T47D (cell line): ENCODE measurements around the gene CAPN14.

Experiments used
- DNase-seq, 2 experiments: peaks; one replicate each; pipeline versions ENCODE4 v3.0.0 to v3.0.0-alpha.2; 2011 to 2012; ENCODE audit warnings: low read depth in 1 of 2, low spot score in 1 of 2
- JUND ChIP-seq: IDR thresholded peaks from 2 replicates; pipeline ENCODE4 v1.6.1; 2012; ENCODE audit warnings: low read depth
- in situ Hi-C: cut with HindIII; loops from 2 replicates; pipeline ENCODE4 v1.10.0; 2016; ENCODE audit warnings: low sequenced_read_pairs, low pct_unique_long_range_greater_than_20kb

The CAPN14 gene

DNA sequence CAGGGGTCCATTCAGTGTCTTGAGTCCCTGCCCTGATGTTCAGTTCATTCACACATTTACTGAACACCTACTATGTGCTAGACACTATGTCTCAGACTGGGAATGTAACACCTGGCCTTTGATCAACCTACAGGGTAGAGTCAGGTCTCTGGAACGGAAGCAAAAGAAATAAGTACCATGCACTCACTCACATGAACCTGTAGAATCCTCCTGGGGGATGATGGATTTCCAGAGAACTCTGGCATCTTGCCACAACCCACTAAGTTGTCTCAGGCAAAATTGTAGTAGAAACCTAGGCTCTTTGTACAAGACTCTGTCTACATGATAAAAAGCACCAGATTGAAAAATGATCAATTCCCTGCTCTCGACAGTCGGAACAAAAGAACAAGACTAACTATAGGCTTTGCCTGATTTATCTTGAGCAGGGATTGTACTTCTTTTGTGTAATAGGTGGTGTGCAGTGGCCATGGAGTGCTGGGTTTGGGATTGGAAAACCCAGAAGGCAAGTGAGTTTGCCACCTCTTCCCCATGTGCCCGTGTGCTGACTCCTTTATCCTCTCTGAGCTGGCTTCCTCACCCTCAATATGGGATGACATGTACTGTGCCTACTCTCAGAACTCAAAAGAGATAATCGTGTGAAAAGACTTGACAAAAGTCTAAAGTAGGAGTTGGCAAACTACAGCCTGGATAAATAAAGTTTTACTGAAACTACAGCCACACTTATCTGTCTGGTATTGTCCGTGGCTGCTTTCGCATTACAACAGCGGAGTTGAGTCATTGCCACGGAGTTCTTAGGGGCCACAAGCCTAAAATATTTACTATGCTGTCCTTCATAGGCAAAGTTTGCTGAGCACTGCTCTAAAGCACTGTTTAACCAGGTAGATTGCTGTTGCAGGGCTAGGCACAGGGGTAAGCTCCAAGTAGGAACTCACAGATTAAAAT lies 4.4 kb downstream of the CAPN14 start:
- in situ Hi-C loops, result no loop called here
- no peak for TF ChIP-seq JUND
- no peak for DNase-seq

DNA sequence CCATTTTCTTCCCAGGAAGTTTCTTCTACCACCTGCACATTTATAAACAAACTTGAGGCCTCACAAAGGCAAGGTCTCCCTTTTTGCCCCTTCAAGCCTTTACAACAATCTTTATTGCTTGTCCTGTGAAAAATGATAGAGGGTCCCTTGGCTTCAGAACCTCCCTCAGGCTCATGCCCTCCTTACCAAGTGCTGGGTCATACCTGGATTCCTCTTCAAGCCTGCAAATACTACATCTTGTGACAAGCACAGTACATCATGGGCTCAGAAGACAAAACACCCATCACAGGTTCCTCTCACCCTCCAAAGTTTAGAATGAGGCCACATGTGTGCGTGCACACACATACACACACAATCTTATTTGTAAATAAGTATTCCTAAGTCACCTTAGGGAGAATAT lies 9.1 kb downstream of the CAPN14 start:
- TF ChIP-seq JUND, result no peak
- DNase-seq, result no peak
- in situ Hi-C loops, result no loop called here

DNA sequence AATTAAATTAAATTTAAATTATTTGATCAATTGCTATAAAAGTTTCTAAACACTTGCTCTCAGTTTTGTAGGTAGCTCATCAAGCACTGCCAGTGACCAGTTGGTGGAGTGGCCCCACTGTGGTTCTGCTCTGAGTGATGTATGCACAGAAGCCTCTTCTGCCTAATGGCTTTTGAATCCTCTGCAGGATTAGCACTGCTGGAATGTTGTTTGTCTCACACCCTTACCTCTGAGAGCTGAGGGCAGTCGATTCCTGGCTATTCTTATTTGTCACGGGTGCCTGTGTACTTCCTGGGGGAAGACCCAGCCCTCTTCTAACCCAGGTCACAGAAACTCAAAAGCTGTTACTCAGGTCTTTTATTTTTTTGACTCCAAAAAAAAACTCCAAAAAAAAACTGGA lies 9.5 kb downstream of the CAPN14 start:
- TF ChIP-seq JUND, result no peak
- in situ Hi-C loops, result no loop called here
- DNase-seq, result no peak

DNA sequence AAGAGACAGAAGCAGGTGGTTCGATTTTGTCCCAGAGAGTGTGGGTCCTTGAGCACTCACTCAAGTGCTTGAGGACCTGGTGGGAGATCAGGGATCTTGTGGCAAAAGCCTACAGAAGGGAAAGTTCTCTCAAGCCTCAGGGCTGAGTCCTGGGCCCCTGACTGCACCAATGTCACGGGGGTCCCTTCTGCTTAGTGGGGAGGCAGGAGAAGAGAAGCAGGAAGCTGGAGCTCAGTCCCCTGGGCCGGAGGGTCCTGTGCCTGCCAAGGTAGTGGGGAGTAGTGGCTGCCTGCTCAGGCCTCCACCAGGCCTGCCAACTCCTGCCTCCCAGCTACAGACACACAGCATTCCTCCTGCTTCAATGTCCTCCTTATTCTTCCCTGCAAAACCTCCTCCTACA lies 11.7 kb downstream of the CAPN14 start:
- in situ Hi-C loops, result no loop called here
- no peak for DNase-seq
- no peak for TF ChIP-seq JUND

DNA sequence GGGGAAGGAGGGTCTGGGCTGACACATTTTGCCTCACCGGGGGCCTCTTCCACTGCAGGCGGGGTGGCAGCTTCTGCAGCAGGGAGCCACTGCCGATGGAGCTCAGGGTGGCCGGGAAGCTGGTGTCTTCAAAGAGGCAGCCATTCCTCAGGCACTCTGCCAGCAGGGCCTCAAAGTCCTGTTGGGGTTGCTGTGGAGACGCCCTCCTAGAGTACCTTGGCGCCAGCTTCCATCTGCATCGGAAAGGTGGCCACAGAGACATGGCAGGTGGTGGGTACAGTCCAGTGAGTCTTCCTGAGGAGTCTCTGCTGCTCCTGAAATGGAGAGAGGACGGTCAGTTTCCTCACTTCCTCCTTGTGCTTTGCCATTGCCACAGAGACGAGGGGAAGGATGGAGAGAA lies 12.1 kb downstream of the CAPN14 start:
- in situ Hi-C loops, result no loop called here

DNA sequence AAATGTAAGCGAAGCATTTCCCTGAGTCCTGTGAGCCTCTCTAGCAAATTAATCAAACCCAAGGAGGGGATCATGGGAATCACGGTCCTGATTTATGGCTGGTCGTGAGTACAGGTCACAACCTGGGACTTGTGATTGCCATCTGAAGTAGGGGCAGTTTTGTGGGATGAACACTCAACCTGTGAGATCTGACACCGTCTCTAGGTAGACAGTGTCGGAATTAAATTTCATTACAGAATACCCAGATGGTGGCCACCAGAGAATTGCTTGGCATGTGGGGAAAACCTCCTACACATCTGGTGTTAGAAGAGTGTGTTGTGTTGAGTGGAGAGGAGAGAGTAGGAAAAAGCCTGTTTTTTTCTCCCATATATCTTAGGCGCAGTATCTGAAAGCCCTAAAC lies 12.5 kb downstream of the CAPN14 start:
- in situ Hi-C loops, result no loop called here
- TF ChIP-seq JUND, result no peak
- DNase-seq, result no peak

More for the DNA sequence above, 12.1 kb downstream of the CAPN14 start:
- DNase-seq, result no peak
- no peak for TF ChIP-seq JUND

DNA sequence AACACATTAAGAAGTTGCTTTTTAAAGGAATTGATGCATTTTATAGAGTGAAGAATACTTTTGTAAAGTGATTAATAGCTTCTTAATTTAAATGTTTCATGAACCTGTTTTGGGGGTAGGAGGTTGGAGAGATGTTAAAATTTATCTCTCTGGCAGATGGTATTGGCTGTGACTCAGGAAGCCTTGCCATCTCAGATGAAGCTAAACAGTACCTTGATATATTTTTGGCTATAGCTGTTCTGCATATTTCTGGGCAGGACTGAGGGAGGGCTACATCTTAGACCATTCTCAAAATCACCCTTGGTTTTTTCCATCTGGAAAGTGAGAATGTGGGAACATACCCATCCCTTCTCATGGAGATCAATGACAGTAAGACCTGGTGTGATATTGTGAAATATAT lies 13.4 kb downstream of the CAPN14 start:
- no peak for DNase-seq
- no peak for TF ChIP-seq JUND
- in situ Hi-C loops, result no loop called here

DNA sequence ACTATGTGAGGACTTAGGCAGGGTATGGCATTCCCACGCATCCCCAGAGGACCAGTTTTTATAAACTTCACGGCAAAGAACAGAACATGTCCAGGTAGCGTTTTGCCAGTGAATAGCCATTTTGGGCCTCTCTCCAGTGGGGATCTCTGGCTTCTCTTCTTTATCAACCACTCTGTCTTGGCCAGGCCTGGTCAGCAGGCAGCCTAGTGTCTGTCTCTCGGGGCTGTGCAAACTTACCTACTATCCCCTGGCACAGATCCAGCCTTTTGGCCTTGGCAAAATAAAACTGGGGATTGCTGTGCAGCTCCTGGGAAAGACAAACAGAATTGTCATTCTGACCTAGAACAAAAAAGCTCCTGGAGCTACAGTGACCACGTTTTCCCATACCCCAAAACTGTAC lies 14.5 kb downstream of the CAPN14 start:
- in situ Hi-C loops, result no loop called here
- peak in 1 of 2 experiments; percentile 5 for DNase-seq
- no peak for TF ChIP-seq JUND

DNA sequence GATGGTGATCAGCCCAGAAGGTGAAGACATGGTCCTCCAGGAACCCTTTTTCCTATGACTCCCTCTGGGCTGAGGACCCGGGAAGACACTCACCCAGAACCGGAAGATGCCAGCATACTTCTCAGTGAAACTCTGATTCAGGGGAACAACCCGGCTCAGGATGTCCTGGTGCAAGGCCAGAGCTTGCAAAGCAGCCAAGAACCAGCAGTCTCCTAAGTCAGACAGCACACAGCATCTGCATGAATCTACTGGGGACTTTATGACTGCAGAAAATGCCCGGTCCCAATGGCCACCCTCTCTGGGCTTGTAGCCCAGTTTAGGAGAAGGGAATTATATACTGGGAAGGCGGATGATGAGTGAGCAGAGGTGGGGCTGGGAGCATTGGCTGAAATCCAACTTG lies 15.3 kb downstream of the CAPN14 start:
- no peak for DNase-seq
- in situ Hi-C loops, result no loop called here
- no peak for TF ChIP-seq JUND

DNA sequence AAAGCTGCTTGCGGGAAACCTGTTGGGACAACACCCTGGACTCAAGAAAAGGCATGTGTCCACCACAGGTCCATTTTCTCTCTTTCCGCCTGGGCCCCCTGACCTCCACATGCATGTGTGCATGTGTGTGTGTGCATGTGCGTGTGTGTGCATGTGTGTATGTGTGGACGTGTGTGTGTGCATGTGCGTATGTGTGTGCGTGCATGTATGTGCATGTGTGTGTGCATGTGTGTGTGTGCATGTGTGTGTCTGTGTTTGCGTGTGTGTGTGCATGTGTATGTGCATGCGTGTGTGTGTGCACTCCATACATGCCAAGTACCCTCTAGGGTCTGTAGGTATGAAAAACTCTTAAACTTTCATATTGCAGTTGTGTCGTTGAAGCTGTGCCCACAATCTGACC lies 16.3 kb downstream of the CAPN14 start:
- TF ChIP-seq JUND, result no peak
- in situ Hi-C loops, result no loop called here
- no peak for DNase-seq

DNA sequence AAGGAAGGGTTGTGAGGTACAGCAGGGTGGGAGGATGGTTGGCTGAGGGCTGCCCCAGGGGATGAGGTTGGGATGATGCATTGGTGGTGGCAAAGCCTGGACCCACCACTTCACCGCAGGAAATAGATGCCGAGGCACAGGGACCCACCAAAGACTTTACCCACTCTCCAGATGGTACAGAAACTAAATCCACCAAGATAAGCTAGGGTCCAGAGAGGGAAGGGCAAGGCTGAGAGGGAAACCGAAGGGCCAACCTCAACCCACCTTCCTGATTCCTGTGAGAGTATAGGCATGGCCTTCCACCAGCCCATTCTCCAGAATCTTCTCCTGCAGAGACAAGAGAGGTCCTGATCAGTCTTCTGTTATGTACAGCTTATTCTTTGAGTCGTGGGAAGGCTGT lies 18.1 kb downstream of the CAPN14 start:
- in situ Hi-C loops, result no loop called here
- DNase-seq, result no peak
- no peak for TF ChIP-seq JUND

DNA sequence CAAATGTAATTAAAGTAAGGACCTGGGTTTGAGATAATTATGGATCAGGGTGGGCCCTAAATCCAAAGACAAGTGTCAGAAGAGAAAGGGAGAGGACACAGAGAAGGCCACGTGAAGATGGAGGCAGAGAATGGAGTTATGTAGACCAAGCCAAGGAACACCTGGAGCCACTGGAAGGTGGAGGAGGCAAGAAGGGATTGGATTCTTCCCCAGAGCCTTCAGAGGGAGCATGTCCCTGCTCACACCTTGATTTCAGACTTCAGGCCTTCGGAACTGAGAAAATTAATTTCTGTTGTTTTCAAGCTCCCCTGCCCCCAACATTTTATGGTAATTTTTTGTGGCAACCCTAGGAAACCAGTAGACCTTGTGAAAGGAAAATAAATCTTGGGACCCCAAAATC lies 19.6 kb downstream of the CAPN14 start:
- in situ Hi-C loops, result no loop called here
- DNase-seq, result no peak
- TF ChIP-seq JUND, result no peak

DNA sequence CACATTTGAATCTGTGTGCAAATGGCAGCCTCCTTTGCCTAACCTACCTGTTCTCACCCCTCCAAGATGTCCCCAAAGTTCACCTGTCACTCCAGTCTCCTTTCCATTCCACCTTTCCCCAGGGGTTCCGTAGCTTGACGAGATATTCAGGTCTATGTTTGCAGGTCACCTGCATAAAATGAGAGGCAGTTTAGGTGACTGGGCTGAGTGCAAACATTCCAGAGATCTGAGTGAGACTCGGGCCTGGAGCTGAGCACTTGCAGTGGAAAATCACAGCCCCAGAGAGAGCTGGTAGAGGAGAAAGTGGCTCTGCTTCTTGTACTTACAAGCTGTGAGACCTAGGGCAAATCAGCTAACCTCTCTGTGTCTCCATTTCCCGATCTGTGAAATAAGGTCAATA lies 20.1 kb downstream of the CAPN14 start:
- TF ChIP-seq JUND, result no peak
- DNase-seq, result peak; percentile 18 to 62
- in situ Hi-C loops, result no loop called here

DNA sequence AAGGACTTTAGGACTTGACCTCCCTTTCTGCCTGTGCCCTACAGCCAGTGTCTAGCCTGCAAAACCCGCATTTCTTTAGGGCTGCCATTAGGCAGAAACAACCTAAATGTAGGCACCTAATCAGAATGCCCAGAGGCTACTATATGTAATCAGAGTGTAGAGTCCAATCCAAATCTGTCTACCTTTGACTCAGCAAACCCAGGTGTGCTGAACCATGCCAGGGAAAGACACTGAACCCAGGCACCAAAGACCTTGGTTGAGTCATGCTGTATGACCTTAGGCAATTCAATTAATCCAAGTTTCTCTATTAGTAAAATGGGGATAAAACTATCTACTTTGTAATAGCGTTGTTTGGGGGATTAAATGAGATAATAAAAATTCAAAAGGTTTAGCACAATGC lies 20.7 kb downstream of the CAPN14 start:
- TF ChIP-seq JUND, result no peak
- no peak for DNase-seq
- in situ Hi-C loops, result no loop called here
